HG02943 (cell line): Measurements from ENCODE around the gene UCN2.
"Not testable (repeated sequence)": the region's sequence is repeated elsewhere in the genome, so short reads cannot be mapped to it uniquely, and the experiment has no call there.

ENCODE experiments used
- ATAC-seq: cut with Tn5 transposase; IDR thresholded peaks from one replicate; pipeline ENCODE4 v1.9.1; 2021; ENCODE audit warnings: mild to moderate bottlenecking, low read depth, moderate library complexity; ENCODE audit not compliant: unreplicated experiment

Gene UCN2

DNA sequence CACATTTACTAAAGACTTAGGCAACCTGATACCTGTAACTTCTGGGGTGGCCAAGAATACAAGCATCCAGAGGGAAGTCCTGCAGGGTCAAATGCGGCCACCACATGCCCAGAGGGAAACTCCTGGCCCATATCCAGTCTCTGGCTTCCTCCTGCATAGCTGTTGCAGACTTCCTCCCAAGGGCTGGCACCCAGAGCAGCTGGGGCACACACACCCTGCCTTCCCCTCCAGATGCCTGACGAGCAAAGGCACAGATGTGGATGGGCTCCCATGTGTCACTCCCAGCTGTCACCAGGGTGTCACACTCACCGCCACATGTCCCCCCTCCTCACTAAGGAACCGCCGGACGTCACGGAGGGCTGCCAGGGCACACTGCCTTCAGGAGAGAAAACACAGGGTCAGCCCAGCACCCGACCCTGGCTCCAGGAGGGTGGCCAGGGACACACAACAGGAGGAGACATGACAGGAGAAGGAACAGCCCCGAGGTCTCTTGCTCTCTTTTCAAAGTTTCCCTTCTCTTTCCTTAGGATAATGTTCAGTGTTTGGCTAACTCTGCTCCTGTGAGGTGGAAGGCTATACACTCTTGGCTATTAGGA is 20.2 kb downstream of the UCN2 start:
- no peak for ATAC-seq

DNA sequence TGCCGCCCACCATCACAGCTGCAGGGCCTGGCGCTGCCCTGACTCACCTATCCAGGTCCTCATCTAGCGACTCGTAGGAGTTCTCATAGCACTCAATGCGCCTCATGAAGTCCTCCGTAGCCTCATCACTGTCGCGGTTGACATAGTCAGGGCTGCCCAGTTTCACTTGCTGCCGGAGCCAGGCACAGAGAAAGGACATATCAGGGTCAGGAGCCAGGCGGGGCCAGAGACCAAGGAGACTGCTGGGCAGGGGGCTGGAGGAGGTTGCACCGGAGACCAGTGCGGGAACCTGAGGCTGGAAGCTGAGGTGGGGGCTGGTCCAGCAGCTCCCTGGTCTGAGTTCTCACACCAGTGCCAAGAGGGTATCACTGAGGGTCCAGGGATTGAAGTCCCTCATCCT is 25.1 kb downstream of the UCN2 start:
- ATAC-seq: no peak

DNA sequence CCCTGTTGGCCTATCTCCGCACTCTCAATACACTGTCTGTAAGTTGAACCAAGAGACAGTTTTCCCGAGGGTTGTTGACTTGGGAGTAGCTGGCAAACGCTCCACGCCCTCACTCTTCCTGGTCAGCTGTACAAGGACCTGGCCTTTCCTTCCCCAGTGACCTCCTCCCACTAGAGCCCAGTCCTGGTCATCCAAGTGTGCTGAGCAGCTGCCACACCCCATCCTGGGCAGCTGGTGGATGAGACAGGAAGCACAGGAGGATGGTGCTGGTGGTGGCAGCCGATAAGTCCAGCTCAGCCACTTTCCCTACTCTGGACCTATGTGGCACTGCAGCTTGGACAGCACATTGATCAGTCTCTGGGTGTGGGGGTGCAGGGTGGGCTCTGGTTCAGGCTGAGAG is 26.8 kb downstream of the UCN2 start:
- no peak for ATAC-seq

DNA sequence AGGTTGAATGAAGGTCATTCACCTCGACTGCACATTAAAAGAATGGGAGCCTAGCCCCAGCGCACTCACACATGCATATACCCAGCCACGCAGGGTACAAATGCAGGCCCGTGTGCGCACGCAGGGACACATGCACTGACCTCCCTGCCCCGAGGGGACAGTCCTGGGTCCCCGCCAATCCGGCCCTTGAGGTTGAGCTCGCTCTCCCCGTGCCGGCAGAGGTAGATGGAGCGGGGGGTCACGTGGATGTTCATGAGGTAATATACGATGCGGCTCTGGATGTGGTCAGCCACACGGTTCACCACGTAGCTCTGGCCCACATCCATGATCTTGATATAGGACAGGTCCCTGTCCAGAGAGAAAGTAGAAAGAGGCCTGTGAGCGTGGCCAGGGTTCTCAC is 27.5 kb downstream of the UCN2 start:
- ATAC-seq: no peak

DNA sequence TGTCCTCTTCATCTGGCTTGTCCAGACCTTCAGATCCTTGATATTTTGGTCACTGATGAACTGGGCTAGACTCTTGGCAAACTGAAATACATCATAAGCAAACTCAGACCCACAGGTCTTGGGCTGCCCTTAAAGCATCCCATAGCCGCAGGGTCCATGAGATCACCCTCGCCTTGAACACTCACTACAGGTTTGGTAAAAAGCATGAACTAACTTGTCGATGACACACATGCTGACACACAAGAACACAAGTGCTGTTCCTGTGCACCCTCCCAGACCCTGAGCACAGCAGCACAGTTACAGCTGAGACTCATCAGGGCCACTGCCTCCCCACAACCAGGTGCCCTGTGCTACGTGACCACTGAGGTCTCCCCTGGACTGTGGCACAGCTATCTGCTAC is 28.0 kb downstream of the UCN2 start:
- no peak for ATAC-seq

DNA sequence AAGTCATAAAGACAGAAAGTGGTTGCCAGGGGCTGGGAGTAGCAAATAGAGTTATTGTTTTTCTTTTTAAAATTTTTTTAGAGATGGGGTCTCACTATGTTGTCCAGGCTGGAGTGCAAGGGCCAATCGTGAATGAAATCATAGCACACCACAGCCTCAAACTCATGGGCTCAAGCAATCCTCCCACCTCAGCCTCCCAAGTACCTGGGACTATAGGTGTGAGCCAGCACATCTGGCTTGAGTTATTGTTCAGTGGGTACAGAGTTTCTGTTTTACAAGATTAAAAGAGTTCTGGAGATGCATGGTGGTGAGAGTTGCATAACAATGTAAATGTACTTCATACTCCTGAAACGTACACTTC is 30.6 kb downstream of the UCN2 start:
- ATAC-seq: no peak

DNA sequence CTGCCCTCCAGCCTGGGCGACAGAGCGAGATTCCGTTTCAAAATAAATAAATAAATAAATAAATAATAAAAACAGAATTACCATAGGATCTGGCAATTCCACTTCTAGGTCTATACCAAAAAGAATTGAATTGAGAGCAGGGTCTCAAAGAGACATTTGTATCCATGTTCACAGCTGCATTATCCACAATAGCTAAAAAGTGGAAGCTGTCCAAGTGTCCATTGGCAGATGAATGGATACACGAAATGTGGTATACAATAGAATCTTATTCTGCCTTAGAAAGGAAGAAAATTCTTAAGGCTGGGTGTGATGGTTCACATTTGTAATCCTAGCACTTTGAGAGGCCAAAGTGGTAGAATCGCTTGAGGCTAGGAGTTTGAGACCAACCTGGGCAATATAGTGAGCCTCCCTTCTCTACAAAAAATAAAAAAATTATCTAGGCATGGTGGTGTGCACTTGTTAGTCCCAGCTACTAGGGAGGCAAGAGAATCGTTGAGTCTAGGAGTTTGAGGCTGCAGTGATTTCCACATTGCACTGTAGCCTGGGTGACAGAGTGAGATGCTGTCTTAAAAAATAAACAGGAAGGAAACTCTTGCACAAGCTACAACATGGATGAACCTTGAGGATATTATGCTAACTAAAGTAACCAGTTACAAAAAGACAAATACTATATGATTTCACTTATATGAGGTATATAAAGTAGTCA is 31.2 kb downstream of the UCN2 start:
- no peak for ATAC-seq

DNA sequence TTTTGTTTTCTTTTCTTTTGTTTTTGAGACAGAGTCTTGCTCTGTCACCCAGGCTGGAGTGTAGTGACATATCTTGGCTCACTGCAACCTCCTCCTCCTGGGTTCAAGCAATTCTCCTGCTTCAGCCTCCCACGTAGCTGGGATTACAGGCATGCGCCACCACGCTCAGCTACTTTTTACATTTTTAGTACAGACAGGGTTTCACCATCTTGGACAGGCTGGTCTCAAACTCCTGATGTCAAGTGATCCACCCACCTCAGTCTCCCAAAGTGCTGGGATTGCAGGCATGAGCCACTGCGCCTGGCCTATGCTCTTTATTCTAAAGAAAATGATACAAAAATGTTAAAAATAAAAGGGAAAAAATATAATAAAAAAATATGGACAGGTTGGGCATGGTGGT is 32.9 kb downstream of the UCN2 start:
- not testable (repeated sequence) for ATAC-seq

DNA sequence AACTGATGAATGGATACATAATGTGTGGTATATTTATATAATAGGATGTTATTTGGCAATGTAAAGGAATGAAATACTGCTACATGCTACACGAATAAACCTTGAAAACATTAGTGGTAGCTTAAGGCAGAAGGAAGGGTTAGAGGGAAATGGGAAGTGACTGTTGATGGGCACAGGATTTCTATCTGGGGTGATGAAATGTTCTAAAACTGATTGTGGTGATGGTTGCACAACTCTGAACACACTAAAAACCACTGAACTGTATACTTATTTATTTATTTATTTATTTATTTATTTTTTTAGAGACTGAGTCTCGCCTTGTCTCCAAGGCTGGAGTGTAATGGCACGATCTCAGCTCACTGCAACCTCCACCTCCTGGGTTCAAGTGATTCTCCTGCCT is 34.8 kb downstream of the UCN2 start:
- no peak for ATAC-seq

DNA sequence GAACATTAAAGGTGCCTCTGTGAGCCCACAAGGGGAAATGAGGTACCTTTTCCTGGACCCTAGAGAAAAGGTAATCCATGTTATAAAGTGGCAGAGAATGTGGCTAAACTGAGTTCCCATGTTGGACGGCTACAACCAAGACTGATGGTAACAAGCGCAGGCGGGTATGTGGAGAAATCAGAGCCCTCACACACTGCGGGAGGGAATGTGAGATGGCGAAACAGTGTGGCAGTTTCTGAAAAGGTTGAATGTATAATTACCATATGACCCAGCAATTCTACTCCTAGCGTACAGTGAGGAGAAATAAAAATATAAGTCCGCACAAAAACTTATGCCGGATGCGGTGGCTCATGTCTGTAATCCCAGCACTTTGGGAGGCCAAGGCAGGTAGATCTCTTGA is 35.5 kb downstream of the UCN2 start:
- ATAC-seq: no peak

DNA sequence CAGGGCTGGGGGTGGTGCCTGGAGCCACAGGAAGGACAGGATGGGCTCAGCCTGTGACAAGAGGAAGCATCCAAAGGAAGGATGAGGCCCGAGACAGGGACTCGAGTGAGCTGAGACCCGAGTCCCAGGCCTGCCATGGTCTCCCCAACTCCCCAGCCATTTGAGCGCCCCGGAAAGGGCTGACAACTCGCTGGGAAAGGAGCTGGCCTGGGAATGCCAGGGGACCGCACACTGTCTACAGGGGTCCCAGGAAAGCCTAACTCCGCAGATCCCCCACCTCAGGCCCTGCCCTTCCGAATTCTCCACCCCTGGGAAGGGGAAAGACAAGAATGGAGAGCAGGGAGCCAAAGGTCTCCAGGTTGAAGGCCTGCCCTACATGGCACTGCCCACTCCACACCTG is 38.6 kb downstream of the UCN2 start:
- no peak for ATAC-seq

DNA sequence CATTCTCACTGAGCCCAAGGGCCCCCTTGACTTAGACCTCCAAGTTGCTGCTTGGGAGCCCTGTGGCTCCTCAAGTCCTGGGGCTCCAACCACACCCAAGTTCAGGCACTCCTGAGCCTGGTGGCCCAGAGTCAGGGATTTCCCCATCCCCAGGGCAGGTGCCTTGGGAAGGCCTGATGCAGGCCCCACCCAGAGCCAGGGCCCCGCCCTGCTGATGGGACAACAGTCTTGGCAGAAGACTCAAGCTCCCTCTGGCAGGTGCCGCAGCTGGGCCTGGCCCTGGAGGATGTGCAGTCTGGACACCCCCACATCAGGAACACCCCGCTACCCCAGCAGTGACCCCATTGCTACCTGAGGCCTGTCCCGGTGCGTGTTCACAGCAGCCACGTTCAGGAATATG is 41.9 kb downstream of the UCN2 start:
- no peak for ATAC-seq

DNA sequence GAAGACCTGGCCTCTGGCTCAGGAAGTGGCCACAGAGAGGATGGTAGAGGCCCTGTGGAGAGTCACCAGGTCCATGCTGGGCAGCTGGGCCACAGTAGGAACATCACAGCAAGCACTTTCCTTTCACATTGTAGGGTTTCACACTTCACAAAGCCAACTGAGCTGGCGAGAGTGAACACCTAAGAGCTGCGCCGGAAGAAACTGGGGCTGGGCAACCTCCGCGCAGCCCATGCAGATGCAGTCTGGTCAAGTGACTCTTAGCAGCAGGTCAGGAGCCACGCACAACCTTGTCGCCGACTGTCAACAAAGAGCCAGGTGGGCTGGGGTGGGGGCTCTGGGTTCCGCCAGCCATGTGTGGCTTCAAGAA is 44.3 kb downstream of the UCN2 start:
- ATAC-seq: no peak

DNA sequence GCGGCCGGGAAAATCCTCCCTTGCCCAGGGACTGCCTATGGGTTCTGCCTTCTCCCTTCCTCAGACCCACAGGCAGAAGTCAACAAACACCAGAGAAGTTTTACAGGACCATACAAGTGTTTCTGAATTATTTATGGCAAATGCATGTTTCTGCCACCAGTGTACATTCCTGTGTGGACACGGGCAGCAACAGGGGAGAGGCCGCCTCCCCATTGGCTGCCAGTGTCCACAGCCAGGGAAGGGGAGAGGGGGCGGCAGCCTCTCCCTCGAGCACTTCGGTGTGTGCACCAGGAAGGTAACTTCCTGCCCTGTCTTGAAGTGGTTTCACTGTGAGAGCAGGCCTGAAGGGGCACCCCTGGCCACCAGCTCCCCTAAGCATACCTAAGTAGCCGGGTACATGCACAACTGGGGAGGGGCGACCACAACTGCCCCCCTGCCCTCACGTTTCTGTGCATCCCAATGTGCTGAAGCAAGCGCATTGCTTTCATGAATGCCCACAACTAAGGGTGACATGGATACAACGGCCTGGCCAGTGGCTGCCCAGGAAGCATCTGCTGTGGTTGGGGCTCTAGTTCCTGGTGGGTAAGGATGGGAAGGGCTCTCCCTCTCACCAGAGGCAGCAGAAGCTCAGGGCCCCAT is 44.8 kb downstream of the UCN2 start:
- no peak for ATAC-seq

DNA sequence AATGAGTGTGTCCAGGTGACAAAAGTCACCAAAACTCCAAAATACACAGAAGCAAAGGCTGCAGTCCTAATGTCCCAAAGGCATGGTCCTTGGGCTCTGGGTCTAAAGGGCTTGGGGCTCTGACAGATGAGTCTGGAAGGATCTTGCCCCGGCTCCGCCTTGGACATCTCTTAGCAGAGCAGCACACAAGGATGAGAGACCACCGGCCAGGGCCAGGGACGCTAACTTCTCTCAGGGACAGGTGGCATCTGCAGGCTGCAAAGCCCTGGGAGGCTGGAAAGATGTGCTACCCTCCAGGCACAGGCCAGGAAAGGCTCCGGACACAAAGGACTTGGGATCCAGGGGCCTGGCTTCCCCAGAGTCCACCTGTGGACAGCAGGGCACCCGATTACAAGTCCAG is 45.5 kb downstream of the UCN2 start:
- no peak for ATAC-seq

DNA sequence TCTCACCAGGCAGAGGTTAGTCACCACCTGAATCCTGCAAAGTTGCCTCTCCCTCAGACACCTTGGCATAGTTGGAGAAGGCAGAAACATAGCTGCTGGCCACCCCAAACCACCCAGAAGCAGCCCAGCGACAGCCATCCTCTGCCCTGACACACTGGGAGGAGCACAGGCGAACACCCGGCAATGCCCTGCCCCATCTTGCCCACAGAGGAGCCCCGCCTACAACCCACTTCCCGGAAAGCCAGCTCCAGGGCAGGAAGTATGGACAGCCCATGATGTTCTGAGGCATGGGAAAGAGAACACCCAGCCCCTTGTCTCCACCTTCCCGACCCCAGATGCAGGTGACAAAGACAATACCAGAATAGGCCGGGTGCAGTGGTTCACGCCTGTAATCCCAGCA is 47.0 kb downstream of the UCN2 start:
- no peak for ATAC-seq

DNA sequence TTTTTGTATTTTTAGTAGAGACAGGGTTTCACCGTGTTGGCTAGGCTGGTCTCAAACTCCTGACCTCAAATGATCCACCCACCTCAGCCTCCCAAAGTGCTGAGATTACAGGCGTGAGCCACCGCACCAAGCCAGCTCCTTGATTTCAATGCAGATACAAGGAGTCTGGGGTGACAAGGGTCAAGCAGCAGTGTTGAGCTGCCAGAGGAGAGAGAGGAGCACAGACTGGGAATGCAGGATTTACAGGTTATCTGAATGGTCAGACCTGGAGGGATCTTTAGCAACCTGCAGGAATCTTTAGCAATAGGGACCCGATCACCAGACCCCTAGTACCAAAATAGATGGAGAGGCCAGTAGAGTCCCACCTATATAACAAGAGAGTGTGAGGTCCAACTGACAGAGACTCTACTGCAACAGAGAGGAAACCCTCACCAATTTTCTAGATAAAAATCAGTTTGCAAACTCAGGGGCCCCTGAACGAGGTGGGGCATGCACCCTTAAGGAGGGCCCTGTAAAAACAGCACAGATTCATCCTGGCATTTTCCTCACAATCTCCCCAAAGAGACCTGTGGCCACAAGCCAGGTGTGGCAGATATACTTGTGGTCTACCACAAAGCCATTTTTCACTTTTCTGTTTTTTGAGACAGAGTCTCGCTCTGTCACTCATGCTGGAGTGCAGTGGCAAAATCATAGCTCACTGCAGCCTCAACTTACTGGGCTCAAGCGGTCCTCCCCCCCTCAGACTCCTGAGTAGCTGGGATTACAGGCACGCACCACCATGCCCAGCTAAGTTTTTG is 49.0 kb downstream of the UCN2 start:
- no peak for ATAC-seq
